GM23248 (cell line): ENCODE measurements around the gene PRELID1. TPM values are rescaled to one million over a fixed set of nuclear protein-coding genes. Genes with fewer than 3 reads are reported as not detected.

Source experiments
- DNase-seq: peaks from one replicate; pipeline ENCODE4 v3.0.0-alpha.2; 2015
- H2AFZ ChIP-seq: fragments of 200-600 bp; sonication (generic); 2 replicates; pipeline ENCODE4 v1.6.1; 2016; ENCODE audit warnings: antibody characterized with exemption
- H3F3A ChIP-seq: fragments of 200-600 bp; sonication (generic); 2 replicates; pipeline ENCODE4 v1.6.1; 2016; ENCODE audit warnings: mild to moderate bottlenecking, antibody characterized with exemption, mixed run types; ENCODE audit not compliant: insufficient read depth
- H3K27ac ChIP-seq: fragments of 200-600 bp; sonication (generic); 2 replicates; pipeline ENCODE4 v1.5.1; 2016; ENCODE audit warnings: mild to moderate bottlenecking
- H3K27me3 ChIP-seq: fragments of 200-600 bp; sonication (generic); replicated peaks from 2 replicates; pipeline ENCODE4 v1.6.1; 2016; ENCODE audit warnings: mild to moderate bottlenecking; ENCODE audit not compliant: insufficient read depth
- H3K36me3 ChIP-seq: fragments of 200-600 bp; sonication (generic); 2 replicates; pipeline ENCODE4 v1.6.1; 2016; ENCODE audit warnings: low read depth, mild to moderate bottlenecking
- H3K4me1 ChIP-seq: fragments of 200-600 bp; sonication (generic); 2 replicates; pipeline ENCODE4 v1.6.1; 2016; ENCODE audit warnings: mild to moderate bottlenecking; ENCODE audit not compliant: insufficient read depth
- H3K4me2 ChIP-seq: fragments of 200-600 bp; sonication (generic); one replicate; pipeline ENCODE4 v1.6.1; 2016; ENCODE audit warnings: mild to moderate bottlenecking; ENCODE audit not compliant: unreplicated experiment
- H3K4me3 ChIP-seq: fragments of 200-600 bp; sonication (generic); 2 replicates; pipeline ENCODE4 v1.5.1; 2016; ENCODE audit warnings: mild to moderate bottlenecking
- H3K79me2 ChIP-seq: fragments of 200-600 bp; sonication (generic); 2 replicates; pipeline ENCODE4 v1.6.1; 2016; ENCODE audit warnings: mild to moderate bottlenecking; ENCODE audit not compliant: insufficient read depth
- H3K9ac ChIP-seq: fragments of 200-600 bp; sonication (generic); 2 replicates; pipeline ENCODE4 v1.6.1; 2016; ENCODE audit warnings: mild to moderate bottlenecking
- H3K9me2 ChIP-seq: fragments of 200-600 bp; sonication (generic); 2 replicates; pipeline ENCODE4 v1.6.1; 2016; ENCODE audit warnings: mixed run types, mild to moderate bottlenecking, moderate library complexity; ENCODE audit not compliant: insufficient read depth
- H3K9me3 ChIP-seq: fragments of 200-600 bp; sonication (generic); one replicate; pipeline ENCODE4 v1.6.1; 2017; ENCODE audit warnings: low read depth
- H4K20me1 ChIP-seq: fragments of 200-600 bp; sonication (generic); 2 replicates; pipeline ENCODE4 v1.6.0; 2016; ENCODE audit not compliant: insufficient read depth
- EZH2 ChIP-seq: fragments of 200-600 bp; sonication (generic); IDR thresholded peaks from 2 replicates; pipeline ENCODE4 v1.6.1; 2018; ENCODE audit warnings: antibody characterized with exemption, mild to moderate bottlenecking; ENCODE audit not compliant: insufficient read depth, poor library complexity, severe bottlenecking
- EZH2phosphoT487 ChIP-seq: fragments of 200-600 bp; sonication (generic); IDR thresholded peaks from 2 replicates; pipeline ENCODE4 v1.6.1; 2018; ENCODE audit warnings: antibody characterized with exemption, moderate library complexity, mild to moderate bottlenecking, low read depth; ENCODE audit not compliant: insufficient read depth
- WGBS, 2 experiments: methylation state at CpG; one replicate each; pipeline ENCODE4 v1.1.6; 2015 to 2017; ENCODE audit warnings: low lambda C conversion rate in 2 of 2, low coverage in 1 of 2; ENCODE audit errors: missing lambda C conversion rate in 2 of 2; 5-methylcytosine and 5-hydroxymethylcytosine counted together
- in situ Hi-C: fragments of 300-500 bp; cut with MboI; formaldehyde crosslinking; loops from 2 replicates; pipeline ENCODE4 v1.15.0; 2020
- polyA plus RNA-seq: library from polyadenylated mRNA; unstranded; fragments of >200 nt; fragmentation: Nextera tagmentation; extraction: Ambion mirVana; gene quantifications from 2 replicates; pipeline ENCODE4 v1.2.1, GENCODE V29; 2016
- total RNA-seq: library from RNA; depleted of rRNA; stranded (reverse); fragments of >200 nt; shearing (Covaris generic); gene quantifications from 2 replicates; pipeline ENCODE4 v1.2.3, GENCODE V29; 2014

Gene PRELID1
- total and polyA plus RNA-seq, 2 experiments from 2014 or later, result 212 to 255 TPM

DNA sequence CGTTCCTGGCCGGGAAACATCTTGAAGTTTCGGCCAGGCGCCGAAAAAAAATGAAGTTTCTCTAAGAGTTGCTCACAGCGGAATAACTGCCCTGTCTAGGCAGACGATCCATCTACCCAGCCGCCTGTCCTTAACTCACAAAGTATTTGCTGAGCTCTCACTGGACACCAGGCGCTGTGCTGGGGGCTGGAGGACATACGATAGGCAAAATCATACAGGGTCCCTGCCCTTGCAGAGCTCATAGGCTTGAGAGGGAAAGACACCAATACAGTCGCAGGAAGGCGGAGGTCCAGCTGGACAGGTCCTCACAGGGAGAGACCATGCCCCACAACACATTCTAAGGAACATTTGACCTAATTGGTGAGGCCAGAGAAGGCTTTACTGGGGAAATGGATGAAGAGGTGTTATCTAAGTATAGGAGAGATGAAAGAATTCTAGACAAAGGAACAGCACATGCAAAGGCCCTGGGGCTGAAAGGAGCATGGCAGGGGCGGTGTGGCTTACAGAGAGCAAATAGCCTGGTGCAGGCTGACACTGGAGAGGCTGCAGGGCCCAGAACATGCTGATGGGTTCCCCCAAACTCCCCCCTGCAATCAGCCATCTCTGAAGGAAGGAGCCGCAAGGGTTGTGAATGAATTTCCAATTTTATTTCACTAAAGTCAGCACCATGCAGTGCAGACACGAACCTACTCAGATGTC lies 10.1 kb downstream of the PRELID1 start:
- Histone ChIP-seq H3K27me3 (no peaks in the 10 kb centered on the region), H3K9ac (no peak overlapping the region), H3K4me3 (no peak overlapping the region), H3K4me1 (peaks cover 3% of the 10 kb centered on the region; the same call in 1 of the 2 replicates), H4K20me1 (no peaks in the 10 kb centered on the region), H2AFZ (no peak overlapping the region), H3K79me2 (peaks cover 17% of the 10 kb centered on the region), H3K9me2 (no peaks in the 10 kb centered on the region), H3F3A (no peaks in the 10 kb centered on the region; the same call in 1 of the 2 replicates), H3K36me3 (no peaks in the 10 kb centered on the region), H3K9me3 (no peaks in the 10 kb centered on the region), H3K27ac (no peak overlapping the region), H3K4me2 (no peak overlapping the region)
- no peak for TF ChIP-seq EZH2phosphoT487
- no peak for TF ChIP-seq EZH2
- 94 to 97% methylated on average over 15 of the region's 15 CpGs for WGBS, 2 experiments
- in situ Hi-C loops, result no loop called here
- DNase-seq, result no peak

DNA sequence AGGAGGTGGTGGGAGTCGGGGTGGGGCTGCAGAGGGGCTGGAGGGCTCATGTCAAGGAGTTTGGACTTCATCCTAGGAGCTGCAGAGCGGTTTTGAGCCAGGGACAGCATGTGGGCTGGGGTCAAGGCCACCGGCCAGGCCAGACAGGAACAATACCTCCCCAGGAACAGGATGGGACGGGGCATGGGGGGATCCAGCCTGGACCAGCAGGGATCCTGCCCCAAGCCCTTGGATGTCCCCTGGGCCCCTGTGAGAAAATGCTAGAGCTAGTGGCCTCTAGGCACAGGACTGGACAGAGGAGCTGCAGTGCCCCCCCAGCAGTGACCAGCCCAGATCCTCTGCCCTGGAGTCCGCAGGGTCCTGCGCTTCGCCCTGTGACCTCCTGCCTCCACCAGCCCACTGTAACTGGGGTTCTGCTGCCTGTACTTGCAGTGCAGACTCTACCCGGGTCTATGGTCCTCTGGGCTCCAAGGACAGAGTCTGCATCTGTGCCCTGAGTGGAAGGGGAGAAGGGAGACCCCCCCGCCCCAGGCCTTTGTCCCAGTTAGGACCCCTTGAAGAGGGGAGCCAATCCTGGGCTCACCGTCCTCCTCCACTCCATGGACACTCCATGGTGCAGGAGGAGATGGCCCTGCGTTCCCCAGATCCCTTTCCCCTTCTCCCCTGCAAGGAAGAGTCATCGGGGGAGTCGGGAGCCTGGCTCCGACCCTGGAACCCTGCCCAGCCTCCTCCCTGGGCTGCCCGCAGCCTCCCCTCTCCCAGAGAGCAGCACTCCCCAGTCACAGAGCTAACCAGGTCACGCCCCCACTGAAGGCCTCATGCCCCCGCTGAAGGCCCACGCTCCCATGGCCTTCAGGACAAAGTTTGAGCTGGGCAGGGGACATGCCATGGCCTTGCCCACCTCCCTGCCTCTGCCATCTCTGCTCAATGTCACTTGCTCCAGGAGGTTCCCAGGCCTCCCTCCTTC lies 11.1 kb downstream of the PRELID1 start:
- in situ Hi-C loops, result no loop called here
- TF ChIP-seq EZH2, result no peak
- no peak for TF ChIP-seq EZH2phosphoT487
- DNase-seq, result no peak
- 83 to 86% methylated on average over 17 to 18 of the region's 18 CpGs for WGBS, 2 experiments
- Histone ChIP-seq H3K4me3 (no peak overlapping the region), H3K27me3 (no peaks in the 10 kb centered on the region), H3K4me1 (peaks cover 3% of the 10 kb centered on the region; the same call in 1 of the 2 replicates), H3K27ac (no peak overlapping the region), H3K4me2 (no peak overlapping the region), H3K9me2 (no peaks in the 10 kb centered on the region), H4K20me1 (no peaks in the 10 kb centered on the region), H3K36me3 (no peaks in the 10 kb centered on the region), H3K9ac (no peak overlapping the region), H3F3A (no peaks in the 10 kb centered on the region; the same call in 1 of the 2 replicates), H3K79me2 (peaks cover 14% of the 10 kb centered on the region), H2AFZ (no peak overlapping the region), H3K9me3 (no peaks in the 10 kb centered on the region)

DNA sequence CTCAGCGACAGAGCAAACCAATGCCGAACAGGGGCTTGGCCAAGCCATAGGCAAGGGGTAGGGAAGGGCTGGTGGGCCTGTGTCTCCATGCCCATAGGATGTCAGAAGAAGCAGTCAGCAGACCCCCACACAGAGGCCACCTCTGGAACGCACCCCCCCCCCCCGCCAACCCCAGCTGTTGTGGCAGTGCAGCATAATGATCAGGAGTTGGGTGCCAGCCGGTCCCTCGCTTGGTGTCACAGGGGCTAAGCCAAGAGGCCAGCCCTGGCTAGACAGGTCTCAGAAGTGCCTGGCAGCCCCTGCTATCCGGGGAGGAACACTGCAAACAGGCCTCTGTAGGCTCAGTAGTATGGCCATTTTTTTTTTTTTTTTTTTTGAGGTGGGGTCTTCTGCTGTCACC lies 11.8 kb downstream of the PRELID1 start:
- 67 to 83% methylated on average over 4 to 7 of the region's 7 CpGs for whole genome bisulfite sequencing, 2 experiments
- peaks cover 3% of the 10 kb centered on the region; the same call in 1 of the 2 replicates for H3K4me1 ChIP-seq
- H2AFZ ChIP-seq, result no peak overlapping the region
- no peak overlapping the region for H3K9ac ChIP-seq
- no peaks in the 10 kb centered on the region for H4K20me1 ChIP-seq
- H3K27ac ChIP-seq, result no peak overlapping the region
- H3K79me2 ChIP-seq, result peaks cover 7% of the 10 kb centered on the region
- no peaks in the 10 kb centered on the region for H3K9me2 ChIP-seq
- no peak for TF ChIP-seq EZH2
- no peak for TF ChIP-seq EZH2phosphoT487
- no peaks in the 10 kb centered on the region; the same call in 1 of the 2 replicates for H3F3A ChIP-seq
- no peaks in the 10 kb centered on the region for H3K27me3 ChIP-seq
- no peaks in the 10 kb centered on the region for H3K36me3 ChIP-seq
- H3K4me2 ChIP-seq, result no peak overlapping the region
- no peak overlapping the region for H3K4me3 ChIP-seq
- H3K9me3 ChIP-seq, result no peaks in the 10 kb centered on the region
- in situ Hi-C loops, result no loop called here
- DNase-seq, result no peak

DNA sequence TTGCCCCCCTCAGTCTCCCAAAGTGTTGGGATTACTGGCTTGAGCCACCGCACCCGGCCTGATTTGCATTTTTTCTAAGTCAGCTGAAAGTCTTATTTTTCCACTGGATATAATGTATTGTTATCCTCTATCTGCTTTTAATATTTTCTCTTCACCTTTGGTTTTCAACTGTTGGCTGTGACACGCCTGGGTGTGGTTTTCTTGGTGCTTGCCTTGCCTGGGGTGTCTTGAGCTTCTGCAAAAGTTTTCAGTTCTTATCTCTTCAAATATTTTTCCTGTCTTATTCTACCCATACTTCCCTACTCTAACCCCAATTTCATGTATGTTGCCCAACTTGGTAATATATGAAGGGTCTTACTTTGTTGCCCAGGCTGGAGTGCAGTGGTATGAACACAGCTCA lies 12.4 kb downstream of the PRELID1 start:
- H3K9me3 ChIP-seq, result no peaks in the 10 kb centered on the region
- no peak for DNase-seq
- no peak overlapping the region for H3K4me2 ChIP-seq
- no peaks in the 10 kb centered on the region for H3K27me3 ChIP-seq
- H4K20me1 ChIP-seq, result no peaks in the 10 kb centered on the region
- 96 to 97% methylated on average over 3 of the region's 3 CpGs for WGBS, 2 experiments
- H3K9me2 ChIP-seq, result no peaks in the 10 kb centered on the region
- H3K4me1 ChIP-seq, result peaks cover 3% of the 10 kb centered on the region; the same call in 1 of the 2 replicates
- peaks cover under 1% of the 10 kb centered on the region for H3K79me2 ChIP-seq
- no peak overlapping the region for H2AFZ ChIP-seq
- no peak overlapping the region for H3K27ac ChIP-seq
- H3K4me3 ChIP-seq, result no peak overlapping the region
- no peaks in the 10 kb centered on the region; the same call in 1 of the 2 replicates for H3F3A ChIP-seq
- in situ Hi-C loops, result no loop called here
- H3K36me3 ChIP-seq, result no peaks in the 10 kb centered on the region
- H3K9ac ChIP-seq, result no peak overlapping the region
- TF ChIP-seq EZH2, result no peak
- TF ChIP-seq EZH2phosphoT487, result no peak
